PFSK-1 (cell line): ENCODE results near the gene RASA1.

Experiments
- FOXP2 ChIP-seq: optimal IDR thresholded peaks from 2 replicates; pipeline ENCODE3; 2011; ENCODE audit warnings: borderline replicate concordance, control low read depth, inconsistent platforms; ENCODE audit not compliant: insufficient read depth; ENCODE audit errors: extremely low read length, extremely low read depth
- POLR2AphosphoS5 ChIP-seq: IDR thresholded peaks from 2 replicates; pipeline ENCODE4 v1.6.1; 2012; ENCODE audit warnings: low read depth, mild to moderate bottlenecking, control low read depth, low read length, moderate library complexity
- REST ChIP-seq, 2 experiments: IDR thresholded peaks; 2 replicates each; pipeline versions ENCODE4 v1.6.1 to v1.8.0; 2011 to 2012; ENCODE audit warnings: low read depth in 2 of 2, low read length in 2 of 2, control low read depth in 1 of 2, inconsistent platforms in 1 of 2, mild to moderate bottlenecking in 1 of 2, moderate library complexity in 1 of 2; ENCODE audit not compliant: insufficient read depth in 1 of 2
- SIN3A ChIP-seq: IDR thresholded peaks from 2 replicates; pipeline ENCODE4 v1.6.1; 2012; ENCODE audit warnings: mild to moderate bottlenecking, low read length, moderate library complexity, borderline replicate concordance; ENCODE audit not compliant: insufficient read depth
- TAF1 ChIP-seq: IDR thresholded peaks from 2 replicates; pipeline ENCODE4 v1.6.1; 2012; ENCODE audit warnings: low read length, control low read depth, borderline replicate concordance; ENCODE audit not compliant: insufficient read depth

RASA1 gene

GRCh38 chr5:87242242-87242641 lies 25.4 kb upstream of the RASA1 start:
- TF ChIP-seq FOXP2 (no peak), REST (IDR thresholded peaks at IDR 0.05; ENCODE audit: insufficient read depth in 1 of 2, low read depth in 2 of 2, low read length in 2 of 2) (no peak), SIN3A (no peak), POLR2AphosphoS5 (no peak), TAF1 (no peak)

GRCh38 chr5:87243161-87243844 lies 24.4 kb upstream of the RASA1 start:
- no peak for TF ChIP-seq SIN3A
- TF ChIP-seq FOXP2 = no peak
- no peak for TF ChIP-seq TAF1
- TF ChIP-seq POLR2AphosphoS5 = no peak
- no peak for TF ChIP-seq REST (IDR thresholded peaks at IDR 0.05; ENCODE audit: insufficient read depth in 1 of 2, low read depth in 2 of 2, low read length in 2 of 2)

GRCh38 chr5:87245451-87245850 lies 22.2 kb upstream of the RASA1 start:
- TF ChIP-seq FOXP2 (no peak), SIN3A (no peak), TAF1 (no peak), REST (IDR thresholded peaks at IDR 0.05; ENCODE audit: insufficient read depth in 1 of 2, low read depth in 2 of 2, low read length in 2 of 2) (no peak), POLR2AphosphoS5 (no peak)

- TF ChIP-seq REST (IDR thresholded peaks at IDR 0.05; ENCODE audit: insufficient read depth in 1 of 2, low read depth in 2 of 2, low read length in 2 of 2) (no peak), FOXP2 (no peak), POLR2AphosphoS5 (no peak), SIN3A (no peak), TAF1 (no peak)
Measured at GRCh38 chr5:87246061-87246460, 21.6 kb upstream of the RASA1 start.
